IMR-90 (cell line): Measurements from ENCODE around the gene PAMR1. TPM values are rescaled to one million over a fixed set of nuclear protein-coding genes. Genes with fewer than 3 reads are reported as not detected.

Experiments
- ATAC-seq: fragments of 200-7000 bp; cut with Tn5 transposase; 2 replicates; pipeline ENCODE4 v1.9.1; 2020; ENCODE audit warnings: low read depth, mild to moderate bottlenecking, moderate library complexity
- BruUV-seq: library from RNA; stranded (reverse); fragments of 400-500 nt; replicated peaks from 2 replicates; lab custom pipeline; 2021; lab: Mats Ljungman, UMichigan
- CTCF ChIA-PET: fragments of 300-600 bp; formaldehyde crosslinking; extraction: SDS; loops from one replicate; lab custom pipeline; 2021; ENCODE audit warnings: antibody characterized with exemption; lab: Yijun Ruan, JAX
- POLR2A ChIA-PET: fragments of 300-600 bp; sonication (Branson Sonifier 250); formaldehyde crosslinking; loops from one replicate; lab custom pipeline; 2022; ENCODE audit warnings: antibody characterized with exemption; ENCODE audit not compliant: unreplicated experiment; lab: Charles Lee
- DNase-seq: peaks from one replicate; pipeline ENCODE4 v3.0.0; 2013
- H2AFZ ChIP-seq: replicated peaks from 2 replicates; pipeline ENCODE3; 2013; ENCODE audit warnings: low read length, mild to moderate bottlenecking; ENCODE audit not compliant: poor library complexity
- H2AK5ac ChIP-seq: 2 replicates; pipeline ENCODE4 v1.6.1; 2013; ENCODE audit warnings: low read depth, low read length, inconsistent platforms
- H2AK9ac ChIP-seq: replicated peaks from 2 replicates; pipeline ENCODE3; 2013; ENCODE audit warnings: mild to moderate bottlenecking, low read depth, low read length, moderate library complexity; ENCODE audit not compliant: poor library complexity
- H2BK120ac ChIP-seq: 2 replicates; pipeline ENCODE4 v1.6.1; 2013; ENCODE audit warnings: low read depth, low read length, inconsistent platforms
- H2BK15ac ChIP-seq: 3 replicates; pipeline ENCODE4 v1.6.1; 2013; ENCODE audit warnings: low read depth, low read length, inconsistent platforms
- H2BK20ac ChIP-seq: 2 replicates; pipeline ENCODE4 v1.6.1; 2013; ENCODE audit warnings: low read depth, mild to moderate bottlenecking, inconsistent platforms, low read length, moderate library complexity
- H2BK5ac ChIP-seq: 2 replicates; pipeline ENCODE4 v1.6.1; 2013; ENCODE audit warnings: mild to moderate bottlenecking, low read depth, low read length, inconsistent platforms; ENCODE audit not compliant: poor library complexity, severe bottlenecking
- H3K14ac ChIP-seq: replicated peaks from 2 replicates; pipeline ENCODE4 v1.6.1; 2013; ENCODE audit warnings: low read depth, low read length, inconsistent platforms
- H3K18ac ChIP-seq: 2 replicates; pipeline ENCODE4 v1.6.1; 2013; ENCODE audit warnings: low read depth, low read length, control low read depth
- H3K23ac ChIP-seq: 2 replicates; pipeline ENCODE4 v1.6.1; 2013; ENCODE audit warnings: low read depth, low read length, inconsistent platforms
- H3K27ac ChIP-seq: 2 replicates; pipeline ENCODE4 v1.5.1; 2013; ENCODE audit warnings: mild to moderate bottlenecking, control low read depth, low read length; ENCODE audit not compliant: insufficient read depth
- H3K27me3 ChIP-seq: 2 replicates; pipeline ENCODE4 v1.6.1; 2013; ENCODE audit warnings: low read length; ENCODE audit not compliant: control insufficient read depth, insufficient read depth
- H3K36me3 ChIP-seq: 2 replicates; pipeline ENCODE4 v1.6.1; 2013; ENCODE audit warnings: low read length, mixed read lengths; ENCODE audit not compliant: control insufficient read depth, insufficient read depth
- H3K4ac ChIP-seq: 2 replicates; pipeline ENCODE4 v1.6.1; 2013; ENCODE audit warnings: low read depth, low read length, inconsistent platforms
- H3K4me1 ChIP-seq: 2 replicates; pipeline ENCODE4 v1.6.1; 2013; ENCODE audit warnings: low read length, mixed read lengths; ENCODE audit not compliant: control insufficient read depth, insufficient read depth
- H3K4me2 ChIP-seq: 2 replicates; pipeline ENCODE4 v1.6.1; 2013; ENCODE audit warnings: low read depth, mild to moderate bottlenecking, control low read depth, low read length, moderate library complexity
- H3K4me3 ChIP-seq: 2 replicates; pipeline ENCODE4 v1.5.1; 2013; ENCODE audit warnings: low read depth, mild to moderate bottlenecking, control low read depth, low read length, moderate library complexity; ENCODE audit not compliant: insufficient read depth
- H3K56ac ChIP-seq: 2 replicates; pipeline ENCODE4 v1.6.1; 2013; ENCODE audit warnings: low read length, inconsistent platforms; ENCODE audit not compliant: insufficient read depth; ENCODE audit errors: extremely low read depth
- H3K79me1 ChIP-seq, 2 experiments: 2 replicates each; pipeline ENCODE4 v1.6.1; 2013; ENCODE audit warnings: low read length in 2 of 2, inconsistent platforms in 1 of 2, low read depth in 1 of 2
- H3K9ac ChIP-seq: 2 replicates; pipeline ENCODE4 v1.6.1; 2013; ENCODE audit warnings: low read depth, low read length, control low read depth
- H3K9me1 ChIP-seq: 2 replicates; pipeline ENCODE4 v1.6.1; 2013; ENCODE audit warnings: low read length, inconsistent platforms; ENCODE audit not compliant: insufficient read depth
- H3K9me3 ChIP-seq: 2 replicates; pipeline ENCODE4 v1.6.1; 2013; ENCODE audit warnings: low read length; ENCODE audit not compliant: control insufficient read depth, insufficient read depth
- H4K20me1 ChIP-seq: 2 replicates; pipeline ENCODE4 v1.6.1; 2013; ENCODE audit warnings: low read length, inconsistent platforms; ENCODE audit not compliant: insufficient read depth
- H4K5ac ChIP-seq: 2 replicates; pipeline ENCODE4 v1.6.1; 2013; ENCODE audit warnings: mild to moderate bottlenecking, low read depth, low read length, control low read depth
- H4K8ac ChIP-seq, 2 experiments: 2 replicates each; pipeline ENCODE4 v1.6.1; 2013; ENCODE audit warnings: low read depth in 2 of 2, low read length in 2 of 2, control low read depth in 1 of 2, inconsistent platforms in 1 of 2
- H4K91ac ChIP-seq: 2 replicates; pipeline ENCODE4 v1.6.1; 2013; ENCODE audit warnings: low read depth, low read length, inconsistent platforms; ENCODE audit not compliant: insufficient read depth
- CEBPB ChIP-seq: IDR thresholded peaks from 2 replicates; pipeline ENCODE4 v1.6.1; 2012; ENCODE audit warnings: low read depth, low read length, improper control_type of control experiment
- NFE2L2 ChIP-seq: fragments of 150-350 bp; IDR thresholded peaks from 2 replicates; pipeline ENCODE4 v1.6.1; 2016; ENCODE audit warnings: low read depth, mild to moderate bottlenecking, low read length
- RCOR1 ChIP-seq: IDR thresholded peaks from 2 replicates; pipeline ENCODE4 v1.6.1; 2012; ENCODE audit warnings: mild to moderate bottlenecking, low read length, improper control_type of control experiment; ENCODE audit not compliant: insufficient replicate concordance
- WGBS, 2 experiments: methylation state at CpG; one replicate each; pipeline versions ENCODE4 v1.1.5 to v1.1.7; 2013; ENCODE audit warnings: missing lambda C conversion rate in 2 of 2; ENCODE audit not compliant: insufficient read length in 1 of 2; ENCODE audit errors: extremely low coverage in 2 of 2; 5-methylcytosine and 5-hydroxymethylcytosine counted together
- dilution Hi-C: fragments of 300-500 bp; cut with HindIII; formaldehyde crosslinking; loops from one replicate; pipeline ENCODE4 v1.14.3; 2018; ENCODE audit warnings: low sequenced_read_pairs; ENCODE audit not compliant: unreplicated experiment
- in situ Hi-C: fragments of 300-500 bp; cut with MboI; formaldehyde crosslinking; loops from 3 replicates; pipeline ENCODE4 v1.14.3; 2019; ENCODE audit warnings: low sequenced_read_pairs, inconsistent platforms, mixed read lengths
- intact Hi-C: fragments of 100-400 bp; cut with micrococcal nuclease; formaldehyde crosslinking; loops from 2 replicates; pipeline ENCODE4 v1.10.0; 2022
- polyA plus RNA-seq, 3 experiments: library from polyadenylated mRNA; depleted of rRNA; stranded (reverse); fragments of >200 nt; gene quantifications; 2 replicates each; pipeline ENCODE4 v1.2.3, GENCODE V29; 2012; ENCODE audit warnings: low replicate concordance in 1 of 3
- total RNA-seq: library from RNA; depleted of rRNA; stranded (reverse); fragments of >200 nt; gene quantifications from 2 replicates; pipeline ENCODE4 v1.2.3, GENCODE V29; 2012
- TF ChIP-seq, protein P1 (sequence below): fragments of 150-350 bp; IDR thresholded peaks from 2 replicates; pipeline ENCODE4 v1.6.1; 2017; ENCODE audit warnings: mild to moderate bottlenecking, antibody characterized with exemption, low read length, low read depth

The PAMR1 gene
- total and polyA plus RNA-seq, 2 of the 4 experiments (the other 2 are of a cell fraction) = 70.7 to 80.7 TPM

DNA sequence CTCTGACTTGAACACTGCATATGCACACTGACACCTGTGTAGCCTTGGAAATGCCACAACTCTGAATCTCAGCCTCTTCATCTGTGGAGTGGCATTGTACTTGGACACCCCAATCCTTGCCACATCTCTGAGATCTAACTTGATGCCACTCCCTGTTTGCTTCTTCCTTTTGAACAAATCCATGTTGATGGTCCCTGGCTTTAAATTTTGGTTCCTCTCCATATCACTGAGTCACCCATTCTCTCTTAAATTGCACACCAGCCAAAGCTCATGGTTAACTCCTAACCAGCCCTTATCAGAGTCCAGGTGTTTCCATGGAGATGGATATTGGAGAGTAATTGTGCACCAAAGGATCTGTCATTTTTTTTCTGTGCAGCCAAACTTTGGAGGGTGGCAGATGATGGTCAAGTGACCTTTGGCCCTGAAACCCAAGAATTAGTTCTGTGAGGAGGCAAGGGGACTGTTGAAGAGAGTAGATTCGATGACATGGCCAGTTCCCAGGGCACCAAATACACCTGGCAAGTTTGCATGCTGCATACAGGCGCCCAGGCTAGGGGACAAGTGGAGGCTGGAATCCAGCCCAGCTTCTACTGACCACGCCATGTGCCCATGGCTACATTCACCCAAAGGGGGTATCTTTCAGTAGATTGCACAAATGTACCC, 25.1 kb upstream of the PAMR1 start:
- H3K4me2 ChIP-seq = no peak overlapping the region
- in situ Hi-C loops = no loop called here
- H3K9ac ChIP-seq = no peak overlapping the region; the same call in 1 of the 2 replicates
- intact Hi-C loops = no loop called here
- peaks cover 4 to 15% of the 10 kb centered on the region in 2 experiments; a peak in 2 of 4 replicates for H3K79me1 ChIP-seq
- peak overlapping the region in 1 of 2 experiments; percentile 68; a peak in 2 of 4 replicates for H4K8ac ChIP-seq
- BruUV-seq = no TSS peak
- H4K5ac ChIP-seq = peak overlapping the region; percentile 52; the same call in 1 of the 2 replicates
- peak overlapping the region; percentile 28 for H3K56ac ChIP-seq
- peak overlapping the region; percentile 80 for H2BK5ac ChIP-seq
- ChIA-PET CTCF (no interaction called here), POLR2A (no interaction called here)
- peaks cover 27% of the 10 kb centered on the region for H3K4me1 ChIP-seq
- H3K4ac ChIP-seq = peak overlapping the region; percentile 94
- no peak overlapping the region for H3K4me3 ChIP-seq
- peak overlapping the region; percentile 86 for H4K91ac ChIP-seq
- peak overlapping the region; percentile 93 for H2BK20ac ChIP-seq
- H2AFZ ChIP-seq = no peak overlapping the region
- DNase-seq (peak; percentile 55), ATAC-seq (no peak)
- H3K27ac ChIP-seq = peak overlapping the region; percentile 14; the same call in 1 of the 2 replicates
- no CpG with 5 or more reads among the region's 3 CpGs for WGBS, 2 experiments
- H3K14ac ChIP-seq = peak overlapping the region; percentile 91
- peaks cover 22% of the 10 kb centered on the region for H3K9me1 ChIP-seq
- TF ChIP-seq, protein P1, sequence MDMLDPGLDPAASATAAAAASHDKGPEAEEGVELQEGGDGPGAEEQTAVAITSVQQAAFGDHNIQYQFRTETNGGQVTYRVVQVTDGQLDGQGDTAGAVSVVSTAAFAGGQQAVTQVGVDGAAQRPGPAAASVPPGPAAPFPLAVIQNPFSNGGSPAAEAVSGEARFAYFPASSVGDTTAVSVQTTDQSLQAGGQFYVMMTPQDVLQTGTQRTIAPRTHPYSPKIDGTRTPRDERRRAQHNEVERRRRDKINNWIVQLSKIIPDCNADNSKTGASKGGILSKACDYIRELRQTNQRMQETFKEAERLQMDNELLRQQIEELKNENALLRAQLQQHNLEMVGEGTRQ = no peak
- TF ChIP-seq RCOR1 (no peak), NFE2L2 (no peak), CEBPB (no peak)
- H3K18ac ChIP-seq = peak overlapping the region; percentile 64; the same call in 1 of the 2 replicates
- no peaks in the 10 kb centered on the region for H3K27me3 ChIP-seq
- dilution Hi-C loops = no loop called here
- no peak overlapping the region for H2AK9ac ChIP-seq
- no peaks in the 10 kb centered on the region for H4K20me1 ChIP-seq
- H3K23ac ChIP-seq = peak overlapping the region; percentile 59
- peak overlapping the region; percentile 94 for H2BK120ac ChIP-seq
- H3K9me3 ChIP-seq = no peaks in the 10 kb centered on the region
- no peaks in the 10 kb centered on the region for H3K36me3 ChIP-seq
- H2BK15ac ChIP-seq = peak overlapping the region; percentile 95
- H2AK5ac ChIP-seq = peak overlapping the region; percentile 83
